GM10266 (cell line): ENCODE results near the gene KMT2E.

Experiments used
- DNase-seq: peaks from one replicate; pipeline ENCODE4 v3.0.0; 2012; ENCODE audit errors: extremely low spot score
- TF ChIP-seq, protein P1 (sequence below): IDR thresholded peaks from 2 replicates; pipeline ENCODE4 v1.5.1; 2012; ENCODE audit warnings: mild to moderate bottlenecking, low read depth; ENCODE audit not compliant: control insufficient read depth, insufficient read depth; ENCODE audit errors: missing control alignments

The KMT2E gene

DNA sequence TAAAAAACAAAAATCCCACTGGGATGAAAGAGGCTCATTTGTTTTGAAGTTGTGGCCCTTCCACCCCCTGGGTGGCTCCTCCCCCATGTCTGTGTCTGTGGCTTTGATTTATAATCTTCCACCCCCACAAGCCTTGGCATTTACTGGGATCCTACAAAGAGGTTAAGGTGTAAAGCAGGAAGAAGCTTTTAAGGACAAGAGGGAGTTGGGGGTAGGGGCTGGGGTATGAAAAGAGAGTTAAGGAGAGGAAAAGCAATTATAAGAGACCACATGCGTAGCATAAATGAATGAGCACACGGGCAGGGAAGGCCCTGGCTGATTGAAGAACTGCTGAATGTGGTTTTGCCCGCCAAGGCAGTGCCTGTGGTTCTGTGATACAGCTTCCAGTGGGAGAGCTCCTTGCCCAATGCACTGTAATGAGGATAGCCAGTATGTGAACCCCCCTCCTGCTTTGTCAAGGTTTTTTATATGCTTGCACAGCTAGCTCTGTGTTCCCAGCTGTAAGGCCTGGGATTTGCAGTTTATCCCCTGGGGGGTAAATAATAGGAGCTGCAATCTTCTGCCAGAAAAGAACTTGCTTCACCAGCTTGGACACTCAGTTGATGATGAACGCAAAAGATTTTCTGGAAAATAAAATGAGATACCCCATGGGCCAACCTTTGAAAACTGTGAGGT is 34.7 kb upstream of the KMT2E start:
- no peak for DNase-seq

DNA sequence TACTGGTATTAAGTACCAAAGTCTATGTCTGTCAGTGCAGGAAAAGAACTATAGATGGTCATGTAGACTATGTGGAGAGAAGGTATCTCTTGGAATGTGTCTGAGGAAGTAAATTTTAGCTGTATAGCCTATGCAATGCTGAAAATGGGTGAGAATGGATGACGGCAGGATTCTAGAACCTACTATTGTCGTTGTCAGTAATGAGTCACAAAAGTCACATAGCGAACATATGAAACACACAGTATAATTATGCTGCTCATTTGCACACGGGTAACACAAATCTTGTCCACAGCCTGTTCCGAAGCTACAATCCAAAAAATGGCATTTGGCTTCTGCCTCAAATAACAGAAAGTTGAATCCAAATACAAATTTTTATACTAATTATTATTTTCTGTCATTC is 33.6 kb upstream of the KMT2E start:
- TF ChIP-seq, protein P1, sequence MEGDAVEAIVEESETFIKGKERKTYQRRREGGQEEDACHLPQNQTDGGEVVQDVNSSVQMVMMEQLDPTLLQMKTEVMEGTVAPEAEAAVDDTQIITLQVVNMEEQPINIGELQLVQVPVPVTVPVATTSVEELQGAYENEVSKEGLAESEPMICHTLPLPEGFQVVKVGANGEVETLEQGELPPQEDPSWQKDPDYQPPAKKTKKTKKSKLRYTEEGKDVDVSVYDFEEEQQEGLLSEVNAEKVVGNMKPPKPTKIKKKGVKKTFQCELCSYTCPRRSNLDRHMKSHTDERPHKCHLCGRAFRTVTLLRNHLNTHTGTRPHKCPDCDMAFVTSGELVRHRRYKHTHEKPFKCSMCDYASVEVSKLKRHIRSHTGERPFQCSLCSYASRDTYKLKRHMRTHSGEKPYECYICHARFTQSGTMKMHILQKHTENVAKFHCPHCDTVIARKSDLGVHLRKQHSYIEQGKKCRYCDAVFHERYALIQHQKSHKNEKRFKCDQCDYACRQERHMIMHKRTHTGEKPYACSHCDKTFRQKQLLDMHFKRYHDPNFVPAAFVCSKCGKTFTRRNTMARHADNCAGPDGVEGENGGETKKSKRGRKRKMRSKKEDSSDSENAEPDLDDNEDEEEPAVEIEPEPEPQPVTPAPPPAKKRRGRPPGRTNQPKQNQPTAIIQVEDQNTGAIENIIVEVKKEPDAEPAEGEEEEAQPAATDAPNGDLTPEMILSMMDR: no peak
- DNase-seq: no peak

More for the DNA sequence above, 34.7 kb upstream of the KMT2E start:
- TF ChIP-seq, protein P1: no peak

DNA sequence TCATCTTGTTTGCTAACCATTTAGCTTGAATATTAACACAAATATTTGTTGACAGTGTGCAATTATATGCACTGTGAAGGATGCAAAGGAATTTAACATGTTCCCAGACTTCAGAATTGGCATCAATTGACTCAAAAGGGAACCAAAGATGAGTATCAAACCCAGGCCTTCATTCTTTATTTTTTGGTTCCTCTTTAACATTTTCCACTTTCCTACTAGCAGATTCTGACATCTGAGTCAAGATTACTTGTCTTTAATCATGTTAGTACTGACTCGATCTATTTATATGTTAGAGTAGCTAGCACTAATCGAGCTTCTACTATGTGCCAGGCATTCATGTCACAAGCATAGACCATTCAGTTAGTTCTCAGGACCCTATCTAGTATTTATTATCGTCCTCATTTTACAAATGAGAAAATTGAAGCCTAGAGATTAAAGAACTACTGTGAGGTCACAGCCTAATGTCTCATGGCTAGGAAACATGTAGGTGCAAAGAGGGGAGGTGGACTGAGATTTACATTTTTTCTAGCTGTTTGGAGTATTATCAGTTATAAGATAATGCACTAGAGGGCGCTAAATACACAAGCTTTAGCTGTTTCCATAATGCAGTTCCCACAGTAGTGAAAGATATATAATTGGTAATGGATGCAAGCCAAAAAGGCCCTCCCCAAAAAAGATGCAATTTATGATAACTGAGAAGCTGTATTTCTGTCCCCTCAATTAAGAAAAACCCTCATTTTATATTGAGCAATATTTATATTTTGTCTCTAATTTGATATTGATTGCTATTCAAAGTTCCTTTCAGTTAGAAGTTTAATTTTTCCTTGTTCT is 32.9 kb upstream of the KMT2E start:
- TF ChIP-seq, protein P1: peak; percentile 71
- peak; percentile 67 for DNase-seq

DNA sequence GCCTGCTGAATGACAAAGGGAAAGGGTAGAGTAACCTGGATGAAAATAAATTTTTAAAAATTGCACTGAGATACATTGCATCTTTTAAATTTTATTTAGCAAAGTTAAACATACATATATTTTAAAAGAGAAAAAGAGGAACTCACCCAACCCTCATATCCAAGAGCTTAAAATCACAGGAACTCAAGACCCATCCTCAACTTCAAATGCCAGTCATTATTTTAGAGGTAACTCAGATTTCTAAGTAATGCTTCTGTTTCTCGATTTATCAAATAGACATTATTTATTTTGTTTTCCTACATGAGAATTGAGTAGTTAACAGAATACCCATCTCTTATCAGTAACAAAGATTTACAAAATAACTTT is 32.4 kb upstream of the KMT2E start:
- TF ChIP-seq, protein P1: no peak
- DNase-seq: no peak

DNA sequence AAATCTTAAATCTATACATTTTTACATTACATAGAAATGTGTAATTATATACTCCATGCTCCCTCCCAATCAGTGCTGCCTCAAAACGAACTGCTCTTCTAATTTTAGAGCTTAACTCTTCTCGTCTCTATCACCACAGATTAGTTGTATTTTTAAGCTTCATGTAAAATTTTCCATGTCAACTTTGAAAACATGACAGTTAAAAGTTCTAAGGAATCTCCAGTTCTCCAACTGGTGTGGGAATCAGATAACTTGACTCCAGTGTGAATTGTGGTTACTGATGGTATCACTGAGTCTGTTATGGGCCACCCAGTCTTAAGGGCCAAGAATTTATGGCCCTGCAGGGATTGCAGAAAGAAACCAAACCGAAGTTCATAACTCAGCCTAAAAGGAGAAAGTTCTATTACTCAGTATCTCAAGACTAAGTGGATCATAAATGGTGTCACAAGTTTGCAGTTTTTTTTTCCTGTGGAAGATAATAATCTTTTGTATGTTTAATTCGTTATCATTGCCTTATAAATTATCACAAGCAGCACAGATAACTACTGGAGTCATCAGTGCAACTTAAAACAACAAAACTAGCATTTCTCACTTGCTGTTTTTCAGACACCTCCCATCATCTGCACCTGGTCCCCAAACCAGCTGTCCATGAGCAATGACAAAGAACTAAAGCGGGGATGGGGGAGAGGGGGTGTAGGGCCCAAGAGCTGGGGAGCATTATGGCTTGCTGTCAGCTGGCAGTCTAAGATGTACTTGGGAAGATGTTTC is 31.5 kb upstream of the KMT2E start:
- DNase-seq: peak; percentile 25
- TF ChIP-seq, protein P1: no peak

DNA sequence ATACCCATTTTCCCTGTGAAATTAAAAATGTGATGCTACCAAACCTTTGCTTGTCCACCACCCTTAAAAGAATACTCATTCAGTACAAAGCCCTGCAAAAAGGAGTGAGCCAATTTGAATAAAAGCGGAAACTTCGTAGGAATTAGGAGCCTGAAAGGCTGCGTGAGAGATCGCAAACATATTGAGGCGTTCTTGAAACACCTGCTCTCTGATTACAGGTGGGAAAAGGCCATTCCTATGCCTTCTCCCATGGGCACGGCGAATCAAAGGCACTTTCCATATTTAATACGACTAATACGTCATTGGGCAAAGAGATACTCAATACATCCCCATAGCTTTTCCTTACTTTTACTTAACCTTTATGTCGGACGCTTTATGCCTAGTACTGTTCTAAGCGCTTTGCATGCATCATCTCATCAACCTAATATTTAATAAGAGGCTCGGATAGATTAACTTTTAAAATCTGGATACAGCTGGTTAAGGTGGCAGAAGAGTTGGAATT is 30.9 kb upstream of the KMT2E start:
- TF ChIP-seq, protein P1: no peak
- DNase-seq: no peak
